ENCODE data around the gene NGLY1.

DNA sequence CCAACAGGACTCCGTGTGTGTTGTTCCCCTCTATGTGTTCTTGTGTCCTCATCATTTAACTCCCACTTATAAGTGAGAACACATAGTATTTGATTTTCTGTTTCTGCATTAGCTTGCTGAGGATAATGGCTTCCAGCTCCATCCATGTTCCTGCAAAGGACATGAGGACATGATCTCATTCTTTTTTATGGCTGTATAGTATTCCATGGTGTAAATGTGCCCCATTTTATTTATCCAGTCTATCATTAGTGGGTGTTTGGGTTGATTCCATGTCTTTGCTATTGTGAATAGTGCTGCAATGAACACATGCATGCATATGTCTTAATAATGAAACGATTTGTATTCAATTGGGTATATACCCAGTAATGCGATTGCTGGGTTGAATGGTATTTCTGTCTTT is 90.0 kb downstream of the NGLY1 start:
- TF ChIP-seq, protein P1, sequence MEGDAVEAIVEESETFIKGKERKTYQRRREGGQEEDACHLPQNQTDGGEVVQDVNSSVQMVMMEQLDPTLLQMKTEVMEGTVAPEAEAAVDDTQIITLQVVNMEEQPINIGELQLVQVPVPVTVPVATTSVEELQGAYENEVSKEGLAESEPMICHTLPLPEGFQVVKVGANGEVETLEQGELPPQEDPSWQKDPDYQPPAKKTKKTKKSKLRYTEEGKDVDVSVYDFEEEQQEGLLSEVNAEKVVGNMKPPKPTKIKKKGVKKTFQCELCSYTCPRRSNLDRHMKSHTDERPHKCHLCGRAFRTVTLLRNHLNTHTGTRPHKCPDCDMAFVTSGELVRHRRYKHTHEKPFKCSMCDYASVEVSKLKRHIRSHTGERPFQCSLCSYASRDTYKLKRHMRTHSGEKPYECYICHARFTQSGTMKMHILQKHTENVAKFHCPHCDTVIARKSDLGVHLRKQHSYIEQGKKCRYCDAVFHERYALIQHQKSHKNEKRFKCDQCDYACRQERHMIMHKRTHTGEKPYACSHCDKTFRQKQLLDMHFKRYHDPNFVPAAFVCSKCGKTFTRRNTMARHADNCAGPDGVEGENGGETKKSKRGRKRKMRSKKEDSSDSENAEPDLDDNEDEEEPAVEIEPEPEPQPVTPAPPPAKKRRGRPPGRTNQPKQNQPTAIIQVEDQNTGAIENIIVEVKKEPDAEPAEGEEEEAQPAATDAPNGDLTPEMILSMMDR (IDR thresholded peaks at IDR 0.05), result no peak
- no peak for TF ChIP-seq POLR2A (IDR thresholded peaks at IDR 0.05)
